GM19452 (cell line): ENCODE results near the gene ITGB1BP1.

Experiments
- ATAC-seq: cut with Tn5 transposase; IDR thresholded peaks from one replicate; pipeline ENCODE4 v1.9.1; 2021; ENCODE audit not compliant: unreplicated experiment

ITGB1BP1 gene

DNA sequence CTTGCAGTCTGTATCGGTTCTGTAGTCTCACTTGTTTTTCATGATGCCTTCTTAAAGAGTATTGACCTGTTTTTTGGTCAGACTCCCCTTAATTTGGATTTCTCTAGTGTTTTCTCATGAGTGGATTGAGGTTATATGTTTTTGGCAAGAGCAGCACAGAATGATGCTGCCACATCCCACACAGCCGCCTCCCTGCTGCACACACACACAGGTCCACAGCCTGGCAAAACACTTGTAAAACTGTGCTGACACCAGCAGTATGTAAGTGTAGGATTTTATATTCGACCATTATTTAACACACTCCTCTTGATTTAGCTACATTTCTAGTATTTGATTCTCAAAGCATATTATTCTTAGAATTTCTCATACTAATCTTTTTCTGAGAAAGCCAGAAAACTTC, 68.1 kb downstream of the ITGB1BP1 start:
- ATAC-seq: no peak

- ATAC-seq: no peak
Measured at GRCh38 chr2:9354318-9354717, 69.0 kb downstream of the ITGB1BP1 start.
